Measurements from ENCODE around the gene UMODL1. TPM values are rescaled to one million over a fixed set of nuclear protein-coding genes. Genes with fewer than 3 reads are reported as not detected.

Gene UMODL1
- total RNA-seq, 2 experiments from 2014 or later: not detected

- ChIA-PET POLR2A (no interaction called here), CTCF (interaction anchor here (1.0 to 1.5 kb wide), 4 partner anchors 12 to 246 kb away, joined by 3 to 7 read pairs (median 3); partner anchors contain the start of gene UBASH3A)
- Mint-ChIP-seq H3K4me3 (no peak overlapping the region), H3K9me3 (ENCODE audit: low read depth) (no peaks in the 10 kb centered on the region), H3K4me1 (peaks cover 23% of the 10 kb centered on the region), H3K36me3 (ENCODE audit: low read depth) (no peaks in the 10 kb centered on the region), H3K27ac (no peak overlapping the region), H3K27me3 (no peaks in the 10 kb centered on the region)
- intact Hi-C loops (cut with DNase I, micrococcal nuclease): no loop called here
- DNase-seq (no peak), ATAC-seq (no peak)
These were observed 86.6 kb downstream of the UMODL1 start for GRCh38 chr21:42157606-42158310.

DNA sequence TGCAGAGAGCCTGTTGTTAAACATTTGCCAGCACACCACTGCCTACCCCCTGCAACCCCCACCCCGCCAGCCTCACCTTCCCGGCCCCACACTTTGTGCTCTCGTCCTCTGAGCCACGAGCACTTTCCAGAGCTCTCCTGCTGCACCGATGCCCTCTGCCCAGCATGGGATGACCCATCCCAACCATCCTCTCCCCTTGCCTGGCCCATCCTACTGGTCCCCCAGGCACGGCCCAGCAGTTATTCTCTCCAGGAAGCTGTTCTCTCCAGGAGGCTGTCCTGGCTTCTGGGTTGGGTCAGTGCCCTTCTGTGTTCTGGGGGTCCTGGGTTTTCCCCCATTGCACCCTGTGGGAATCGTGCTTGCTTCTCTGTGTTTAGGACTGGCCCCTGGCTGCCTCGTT is 87.7 kb downstream of the UMODL1 start:
- ATAC-seq: no peak
- no peaks in the 10 kb centered on the region for H3K27me3 Mint-ChIP-seq
- POLR2A ChIA-PET: no interaction called here

GRCh38 chr21:42159560-42160110 is 88.5 kb downstream of the UMODL1 start:
- intact Hi-C loops (cut with DNase I, micrococcal nuclease): no loop called here
- CTCF ChIA-PET: interaction anchor here (0.6 to 1.4 kb wide), 4 partner anchors 14 to 101 kb away, joined by 3 to 4 read pairs (median 4); no protein-coding TSS in a partner anchor
- no peaks in the 10 kb centered on the region for H3K9me3 Mint-ChIP-seq (ENCODE audit: low read depth)
- no peaks in the 10 kb centered on the region for H3K27me3 Mint-ChIP-seq
- ATAC-seq (no peak), DNase-seq (no peak)
- peaks cover 30% of the 10 kb centered on the region for H3K4me1 Mint-ChIP-seq
- H3K36me3 Mint-ChIP-seq (ENCODE audit: low read depth): no peaks in the 10 kb centered on the region
- H3K4me3 Mint-ChIP-seq: no peak overlapping the region
- POLR2A ChIA-PET: no interaction called here
- H3K27ac Mint-ChIP-seq: no peak overlapping the region

More for the DNA sequence above, 87.7 kb downstream of the UMODL1 start:
- Mint-ChIP-seq H3K27ac (no peak overlapping the region), H3K4me1 (peaks cover 27% of the 10 kb centered on the region), H3K9me3 (ENCODE audit: low read depth) (no peaks in the 10 kb centered on the region), H3K36me3 (ENCODE audit: low read depth) (no peaks in the 10 kb centered on the region), H3K4me3 (no peak overlapping the region)
- intact Hi-C loops (cut with DNase I, micrococcal nuclease): no loop called here
- no peak for DNase-seq
- CTCF ChIA-PET: interaction anchor here (1.0 to 1.4 kb wide), 3 partner anchors 14 to 245 kb away, joined by 3 to 4 read pairs (median 3); partner anchors contain the start of gene UBASH3A

GRCh38 chr21:42160111-42160721 is 89.1 kb downstream of the UMODL1 start:
- no peaks in the 10 kb centered on the region for H3K27me3 Mint-ChIP-seq
- no peaks in the 10 kb centered on the region for H3K9me3 Mint-ChIP-seq (ENCODE audit: low read depth)
- ChIA-PET CTCF (interaction anchor here (0.6 to 0.9 kb wide), 2 partner anchors 97 to 100 kb away, joined by 3 to 4 read pairs; no protein-coding TSS in a partner anchor), POLR2A (no interaction called here)
- H3K36me3 Mint-ChIP-seq (ENCODE audit: low read depth): no peaks in the 10 kb centered on the region
- DNase-seq: peak; percentile 33
- intact Hi-C loops (cut with DNase I, micrococcal nuclease): no loop called here
- no peak for ATAC-seq
- H3K27ac Mint-ChIP-seq: no peak overlapping the region
- H3K4me3 Mint-ChIP-seq: no peak overlapping the region
- peaks cover 31% of the 10 kb centered on the region for H3K4me1 Mint-ChIP-seq

- peak; percentile 21 for DNase-seq
- ATAC-seq: no peak
- peaks cover 31% of the 10 kb centered on the region for H3K4me1 Mint-ChIP-seq
- no peaks in the 10 kb centered on the region for H3K36me3 Mint-ChIP-seq (ENCODE audit: low read depth)
- H3K4me3 Mint-ChIP-seq: no peak overlapping the region
- no peaks in the 10 kb centered on the region for H3K27me3 Mint-ChIP-seq
- ChIA-PET CTCF (interaction anchor here (0.9 kb wide), 1 partner anchor 100 kb away, joined by 4 read pairs; no protein-coding TSS in a partner anchor), POLR2A (no interaction called here)
- H3K27ac Mint-ChIP-seq: peak overlapping the region; percentile 12
- no peaks in the 10 kb centered on the region for H3K9me3 Mint-ChIP-seq (ENCODE audit: low read depth)
- intact Hi-C loops (cut with DNase I, micrococcal nuclease): no loop called here
These were observed 89.6 kb downstream of the UMODL1 start for GRCh38 chr21:42160765-42161164.

- DNase-seq: no peak
- Mint-ChIP-seq H3K4me3 (no peak overlapping the region), H3K9me3 (ENCODE audit: low read depth) (no peaks in the 10 kb centered on the region), H3K4me1 (peaks cover 31% of the 10 kb centered on the region), H3K27ac (peak overlapping the region; percentile 49), H3K27me3 (no peaks in the 10 kb centered on the region), H3K36me3 (ENCODE audit: low read depth) (no peaks in the 10 kb centered on the region)
- ATAC-seq: peak; percentile 23
- intact Hi-C loops (cut with DNase I, micrococcal nuclease): no loop called here
- ChIA-PET POLR2A (no interaction called here), CTCF (no interaction called here)
These were observed 90.4 kb downstream of the UMODL1 start for GRCh38 chr21:42161401-42161955.

GRCh38 chr21:42161956-42162681 is 91.0 kb downstream of the UMODL1 start:
- Mint-ChIP-seq H3K9me3 (ENCODE audit: low read depth) (no peaks in the 10 kb centered on the region), H3K4me3 (no peak overlapping the region), H3K36me3 (ENCODE audit: low read depth) (no peaks in the 10 kb centered on the region), H3K27me3 (no peaks in the 10 kb centered on the region), H3K27ac (peak overlapping the region; percentile 49), H3K4me1 (peaks cover 31% of the 10 kb centered on the region)
- ATAC-seq: peak; percentile 35
- POLR2A ChIA-PET: no interaction called here
- intact Hi-C loops (cut with DNase I, micrococcal nuclease): loop anchor here in 1 of 2 experiments (2.0 kb wide), 1 partner anchor 75 kb away; no protein-coding TSS in a partner anchor
- CTCF ChIA-PET: no interaction called here
- peak; percentile 66 for DNase-seq

DNA sequence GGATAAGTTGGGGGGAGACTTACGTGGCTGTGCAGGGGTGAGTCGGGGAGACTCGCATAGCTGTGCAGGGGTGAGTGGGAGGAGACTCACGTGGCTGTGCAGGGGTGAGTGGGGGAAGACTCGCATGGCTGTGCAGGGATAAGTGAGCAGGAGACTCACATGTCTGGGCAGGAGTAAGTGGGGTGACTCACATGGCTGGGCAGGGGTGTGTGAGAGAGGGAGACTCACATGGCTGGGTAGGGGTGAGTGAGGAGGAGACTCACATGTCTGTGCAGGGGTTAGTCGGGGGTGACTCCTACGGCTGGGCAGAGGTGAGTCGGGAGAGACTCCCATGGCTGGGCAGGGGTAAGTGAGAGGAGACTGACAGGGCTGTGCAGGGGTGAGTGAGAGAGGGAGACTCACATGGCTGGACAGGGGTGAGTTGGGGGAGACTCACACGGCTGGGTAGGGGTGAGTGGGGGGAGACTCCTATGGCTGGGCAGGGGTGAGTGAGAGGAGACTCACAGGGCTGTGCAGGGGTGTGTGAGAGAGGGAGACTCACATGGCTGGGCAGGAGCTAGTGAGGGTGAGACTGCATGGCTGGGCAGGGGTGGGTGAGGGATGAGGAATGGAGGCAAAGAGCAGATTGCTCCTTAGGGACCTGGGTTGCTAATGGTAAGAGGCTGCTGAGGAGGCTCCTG is 91.9 kb downstream of the UMODL1 start:
- H3K4me3 Mint-ChIP-seq: no peak overlapping the region
- CTCF ChIA-PET: interaction anchor here (4.2 kb wide), 1 partner anchor 96 kb away, joined by 51 read pairs; no protein-coding TSS in a partner anchor
- H3K4me1 Mint-ChIP-seq: peaks cover 31% of the 10 kb centered on the region
- no peaks in the 10 kb centered on the region for H3K27me3 Mint-ChIP-seq
- H3K9me3 Mint-ChIP-seq (ENCODE audit: low read depth): no peaks in the 10 kb centered on the region
- intact Hi-C loops (cut with DNase I, micrococcal nuclease): loop anchor here in 1 of 2 experiments (2.0 kb wide), 1 partner anchor 74 kb away; no protein-coding TSS in a partner anchor
- H3K36me3 Mint-ChIP-seq (ENCODE audit: low read depth): no peaks in the 10 kb centered on the region
- peak; percentile 33 for ATAC-seq
- POLR2A ChIA-PET: interaction anchor here (0.6 kb wide), 2 partner anchors 25 to 617 kb away, joined by 3 to 4 read pairs; no protein-coding TSS in a partner anchor
- H3K27ac Mint-ChIP-seq: peak overlapping the region; percentile 39
- peak; percentile 53 for DNase-seq

- DNase-seq (no peak), ATAC-seq (no peak)
- no peaks in the 10 kb centered on the region for H3K27me3 Mint-ChIP-seq
- no peaks in the 10 kb centered on the region for H3K36me3 Mint-ChIP-seq (ENCODE audit: low read depth)
- intact Hi-C loops (cut with DNase I, micrococcal nuclease): loop anchor here in 1 of 2 experiments (2.0 kb wide), 1 partner anchor 73 kb away; no protein-coding TSS in a partner anchor
- no peak overlapping the region for H3K27ac Mint-ChIP-seq
- no peaks in the 10 kb centered on the region for H3K9me3 Mint-ChIP-seq (ENCODE audit: low read depth)
- ChIA-PET POLR2A (no interaction called here), CTCF (interaction anchor here (0.7 to 4.2 kb wide), 14 partner anchors 11 to 108 kb away, joined by 3 to 51 read pairs (median 4); no protein-coding TSS in a partner anchor)
- no peak overlapping the region for H3K4me3 Mint-ChIP-seq
- H3K4me1 Mint-ChIP-seq: peaks cover 31% of the 10 kb centered on the region
These were observed 92.4 kb downstream of the UMODL1 start for GRCh38 chr21:42163511-42163863.

DNA sequence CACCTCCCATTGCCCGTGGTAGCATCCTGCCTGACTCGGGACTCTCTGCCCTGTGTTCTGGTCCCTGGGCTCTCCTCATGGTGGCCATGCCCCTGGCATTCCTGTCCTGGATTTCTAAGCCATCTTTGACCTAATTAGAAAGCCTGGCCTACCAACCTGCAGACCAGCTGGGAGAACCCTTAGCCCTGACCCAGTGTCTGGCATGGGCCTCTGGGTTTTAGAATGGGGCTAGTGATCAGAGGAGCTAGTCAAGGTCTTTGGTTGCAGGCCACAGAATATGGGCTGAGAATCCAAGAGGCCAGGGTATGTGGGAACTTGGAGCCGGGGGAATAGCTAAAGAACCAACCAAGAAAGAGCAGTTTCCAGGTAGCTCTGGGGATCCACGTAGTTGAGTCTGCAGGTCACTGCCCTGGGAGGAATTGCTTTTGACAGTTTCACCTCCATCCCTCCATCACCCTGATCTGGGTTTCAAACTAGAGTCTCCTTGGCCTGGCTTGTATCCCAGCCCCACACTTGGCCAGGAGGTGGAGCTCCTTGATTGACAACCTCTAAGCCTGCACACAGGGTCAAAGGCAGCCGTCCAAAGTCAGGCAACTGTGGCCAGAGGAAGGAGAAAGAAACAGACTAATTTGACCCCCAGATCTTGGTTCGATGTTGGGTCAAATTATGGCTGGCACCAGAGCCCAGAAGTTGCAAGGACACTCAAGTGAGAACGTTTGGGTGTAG is 93.1 kb downstream of the UMODL1 start:
- no peaks in the 10 kb centered on the region for H3K27me3 Mint-ChIP-seq
- no peaks in the 10 kb centered on the region for H3K36me3 Mint-ChIP-seq (ENCODE audit: low read depth)
- H3K4me1 Mint-ChIP-seq: peaks cover 31% of the 10 kb centered on the region
- DNase-seq (peak; percentile 79), ATAC-seq (peak; percentile 72)
- H3K27ac Mint-ChIP-seq: peak overlapping the region; percentile 17
- intact Hi-C loops (cut with DNase I, micrococcal nuclease): loop anchor here (1.0 to 2.0 kb wide), 3 partner anchors 57 to 286 kb away; no protein-coding TSS in a partner anchor
- POLR2A ChIA-PET: interaction anchor here (1.0 kb wide), 1 partner anchor 70 kb away, joined by 3 read pairs; no protein-coding TSS in a partner anchor
- CTCF ChIA-PET: interaction anchor here (0.6 to 4.2 kb wide), 21 partner anchors 9 to 238 kb away, joined by 3 to 51 read pairs (median 4); no protein-coding TSS in a partner anchor
- H3K4me3 Mint-ChIP-seq: no peak overlapping the region
- H3K9me3 Mint-ChIP-seq (ENCODE audit: low read depth): no peaks in the 10 kb centered on the region
